ENCODE results near the gene WNT8A.
"Not testable (repeated sequence)": the region's sequence is repeated elsewhere in the genome, so short reads cannot be mapped to it uniquely, and the experiment has no call there.

Gene WNT8A

GRCh38 chr5:138083702-138084101, at the start of gene WNT8A:
Gene WNT8A, plus strand, starts transcription at chr5:138084033. Its CDS starts 95 bp downstream, at chr5:138084128.
- no peak for DNase-seq

- DNase-seq, result peak; percentile 66 to 84 (median 80)
Measured at GRCh38 chr5:138035605-138036537, 48.0 kb upstream of the WNT8A start.

GRCh38 chr5:138037271-138037670, 46.6 kb upstream of the WNT8A start:
- no peak for DNase-seq

GRCh38 chr5:138037907-138038633, 45.8 kb upstream of the WNT8A start:
- DNase-seq, result no peak

- no peak for DNase-seq
Measured at GRCh38 chr5:138038826-138039225, 45.0 kb upstream of the WNT8A start.

- DNase-seq, result not testable (repeated sequence)
Measured at GRCh38 chr5:138045283-138045682, 38.5 kb upstream of the WNT8A start.

- no peak for DNase-seq
Measured at GRCh38 chr5:138051441-138052296, 32.2 kb upstream of the WNT8A start.

- not testable (repeated sequence) for DNase-seq
Measured at GRCh38 chr5:138052718-138053117, 31.1 kb upstream of the WNT8A start.

- DNase-seq, result no peak
Measured at GRCh38 chr5:138053554-138053953, 30.3 kb upstream of the WNT8A start.

GRCh38 chr5:138054206-138054605, 29.6 kb upstream of the WNT8A start:
- no peak for DNase-seq

GRCh38 chr5:138054847-138055558, 28.8 kb upstream of the WNT8A start:
- no peak for DNase-seq

GRCh38 chr5:138064526-138064925, 19.3 kb upstream of the WNT8A start:
- no peak for DNase-seq

GRCh38 chr5:138065102-138065501, 18.7 kb upstream of the WNT8A start:
- no peak for DNase-seq

- no peak for DNase-seq
Measured at GRCh38 chr5:138067945-138068344, 15.9 kb upstream of the WNT8A start.

- DNase-seq, result peak; percentile 13 to 57 (median 54)
Measured at GRCh38 chr5:138068742-138069600, 14.9 kb upstream of the WNT8A start.

- not testable (repeated sequence) for DNase-seq
Measured at GRCh38 chr5:138070026-138070425, 13.8 kb upstream of the WNT8A start.

GRCh38 chr5:138077064-138077696, 6.7 kb upstream of the WNT8A start:
- peak; percentile 10 to 75 (median 71) for DNase-seq

GRCh38 chr5:138078006-138078643, 5.7 kb upstream of the WNT8A start:
- no peak for DNase-seq

GRCh38 chr5:138082033-138082432, 1.8 kb upstream of the WNT8A start:
- DNase-seq, result no peak

- no peak for DNase-seq
Measured at GRCh38 chr5:138091685-138092084, 7.9 kb downstream of the WNT8A start.
